ENCODE results near the gene KRTAP12-2. TPM values are rescaled to one million over a fixed set of nuclear protein-coding genes. Genes with fewer than 3 reads are reported as not detected.

Gene KRTAP12-2
- total and polyA plus RNA-seq, 11 donors: not detected

DNA sequence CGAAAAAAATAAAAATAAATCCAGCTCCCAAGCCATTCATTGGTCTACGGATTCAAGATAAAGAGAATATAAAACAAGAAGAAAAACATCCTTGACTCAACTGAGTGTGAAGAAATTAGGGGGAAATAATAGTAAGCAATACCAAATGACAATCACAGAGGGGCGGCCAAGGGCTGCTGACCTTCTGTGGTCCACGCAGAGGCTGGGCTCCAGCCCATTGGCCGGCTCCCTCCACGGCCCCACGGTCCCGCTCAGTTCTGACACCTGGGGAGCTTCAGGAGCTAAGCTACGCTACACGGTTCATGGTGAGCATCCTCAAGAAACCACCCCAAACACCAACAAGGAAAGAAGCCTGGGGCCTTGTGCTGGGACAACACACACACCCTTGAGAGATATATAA is 29.8 kb upstream of the KRTAP12-2 start:
- Histone ChIP-seq H3K4me3 (no peak overlapping the region), H3K36me3 (no peaks in the 10 kb centered on the region), H3K4me1 (peaks cover 0 to 6% (median 0%) of the 10 kb centered on the region in 12 donors), H3K27me3 (peaks cover 0 to 52% (median 24%) of the 10 kb centered on the region in 9 donors), H3K9me3 (peaks cover 0 to 27% (median 14%) of the 10 kb centered on the region in 12 donors), H3K27ac (no peak overlapping the region)
- WGBS, 4 donors: 59 to 71% (median 63%) methylated on average over 10 of the region's 10 CpGs
- TF ChIP-seq, protein P1, sequence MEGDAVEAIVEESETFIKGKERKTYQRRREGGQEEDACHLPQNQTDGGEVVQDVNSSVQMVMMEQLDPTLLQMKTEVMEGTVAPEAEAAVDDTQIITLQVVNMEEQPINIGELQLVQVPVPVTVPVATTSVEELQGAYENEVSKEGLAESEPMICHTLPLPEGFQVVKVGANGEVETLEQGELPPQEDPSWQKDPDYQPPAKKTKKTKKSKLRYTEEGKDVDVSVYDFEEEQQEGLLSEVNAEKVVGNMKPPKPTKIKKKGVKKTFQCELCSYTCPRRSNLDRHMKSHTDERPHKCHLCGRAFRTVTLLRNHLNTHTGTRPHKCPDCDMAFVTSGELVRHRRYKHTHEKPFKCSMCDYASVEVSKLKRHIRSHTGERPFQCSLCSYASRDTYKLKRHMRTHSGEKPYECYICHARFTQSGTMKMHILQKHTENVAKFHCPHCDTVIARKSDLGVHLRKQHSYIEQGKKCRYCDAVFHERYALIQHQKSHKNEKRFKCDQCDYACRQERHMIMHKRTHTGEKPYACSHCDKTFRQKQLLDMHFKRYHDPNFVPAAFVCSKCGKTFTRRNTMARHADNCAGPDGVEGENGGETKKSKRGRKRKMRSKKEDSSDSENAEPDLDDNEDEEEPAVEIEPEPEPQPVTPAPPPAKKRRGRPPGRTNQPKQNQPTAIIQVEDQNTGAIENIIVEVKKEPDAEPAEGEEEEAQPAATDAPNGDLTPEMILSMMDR (IDR thresholded peaks at IDR 0.05): no peak
- TF ChIP-seq POLR2A (IDR thresholded peaks at IDR 0.05): no peak
- ATAC-seq (no peak), DNase-seq (no peak)
- intact Hi-C loops (cut with DNase I): no loop called here

DNA sequence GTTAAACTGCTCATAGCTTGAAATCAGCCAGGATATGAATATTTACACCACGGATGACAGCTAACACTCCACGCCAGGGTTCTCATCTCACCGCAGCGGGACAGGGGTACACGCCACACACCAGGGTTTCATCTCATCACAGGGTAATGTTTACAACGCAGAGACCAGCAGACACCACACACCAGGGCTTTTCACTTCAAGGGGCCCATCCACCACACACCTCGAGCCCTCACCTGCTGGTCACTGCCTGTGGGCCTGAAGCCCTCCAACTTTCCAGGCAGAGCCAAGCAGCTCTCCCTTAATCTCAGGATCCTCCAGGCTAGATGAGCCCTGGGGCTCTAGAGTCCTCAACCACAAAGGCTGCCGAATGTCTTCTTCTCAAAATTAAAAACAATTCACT is 28.9 kb upstream of the KRTAP12-2 start:
- Histone ChIP-seq H3K9me3 (peaks cover 0 to 27% (median 14%) of the 10 kb centered on the region in 12 donors), H3K27ac (no peak overlapping the region), H3K4me1 (peaks cover 0 to 6% (median 0%) of the 10 kb centered on the region in 12 donors), H3K36me3 (no peaks in the 10 kb centered on the region), H3K27me3 (peaks cover 0 to 42% (median 17%) of the 10 kb centered on the region in 9 donors), H3K4me3 (no peak overlapping the region)
- intact Hi-C loops (cut with DNase I): no loop called here
- ATAC-seq (no peak), DNase-seq (no peak)
- whole genome bisulfite sequencing, 4 donors: 69 to 90% (median 76%) methylated on average over 8 of the region's 8 CpGs
- TF ChIP-seq, protein P1 (IDR thresholded peaks at IDR 0.05): no peak
- no peak for TF ChIP-seq POLR2A (IDR thresholded peaks at IDR 0.05)

DNA sequence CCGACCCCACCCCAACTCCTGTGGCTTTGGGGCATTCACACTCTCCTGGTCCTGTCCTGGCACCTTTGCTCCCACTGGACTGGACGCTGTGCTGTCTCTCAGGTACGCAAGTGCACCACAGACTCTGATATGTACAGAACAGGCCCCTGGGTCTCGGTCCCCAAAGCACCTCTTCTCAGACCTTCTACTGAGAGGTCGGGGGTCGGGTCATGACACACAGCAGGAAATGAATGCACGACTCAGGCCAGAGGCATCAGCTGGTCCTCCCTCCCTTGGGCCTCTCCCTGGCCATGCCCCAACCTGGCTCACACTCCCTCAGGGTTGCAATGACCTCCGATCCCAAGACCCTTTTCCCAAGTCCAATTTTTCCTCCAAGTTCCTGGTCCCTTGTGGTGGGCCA is 28.5 kb upstream of the KRTAP12-2 start:
- H3K27me3 ChIP-seq: peaks cover 0 to 38% (median 12%) of the 10 kb centered on the region in 9 donors
- no peaks in the 10 kb centered on the region for H3K36me3 ChIP-seq
- ATAC-seq (peak in 1 of 4 donors; percentile 31), DNase-seq (no peak)
- H3K4me1 ChIP-seq: peaks cover 0 to 6% (median 0%) of the 10 kb centered on the region in 12 donors
- no peak overlapping the region for H3K4me3 ChIP-seq
- WGBS, 4 donors: 57 to 76% (median 67%) methylated on average over 8 of the region's 8 CpGs
- H3K9me3 ChIP-seq: peaks cover 0 to 27% (median 14%) of the 10 kb centered on the region in 12 donors
- H3K27ac ChIP-seq: no peak overlapping the region
- intact Hi-C loops (cut with DNase I): no loop called here
- no peak for TF ChIP-seq POLR2A (IDR thresholded peaks at IDR 0.05)
- TF ChIP-seq, protein P1 (IDR thresholded peaks at IDR 0.05): no peak

DNA sequence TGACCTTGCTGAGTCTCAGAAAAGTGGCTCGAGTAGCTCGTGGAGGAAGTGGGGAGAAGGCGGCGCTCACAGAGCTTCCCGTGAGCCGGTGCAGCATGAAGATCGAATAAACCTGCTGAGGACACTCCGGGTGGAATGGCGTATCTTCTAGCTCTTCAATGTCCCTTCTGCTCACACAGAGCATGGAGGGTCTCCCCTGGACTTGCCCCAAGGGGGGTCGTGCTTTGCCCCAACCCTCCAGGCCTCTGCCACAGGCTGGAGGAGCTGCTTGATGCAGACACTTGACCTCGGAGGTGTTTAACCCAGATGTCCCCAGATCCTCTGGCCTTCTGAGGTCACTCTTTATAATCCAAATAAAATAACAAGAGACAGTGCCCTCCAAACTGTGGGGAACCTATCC is 28.0 kb upstream of the KRTAP12-2 start:
- 65 to 72% (median 69%) methylated on average over 11 of the region's 11 CpGs for WGBS, 4 donors
- H3K36me3 ChIP-seq: no peaks in the 10 kb centered on the region
- intact Hi-C loops (cut with DNase I): no loop called here
- TF ChIP-seq, protein P1 (IDR thresholded peaks at IDR 0.05): no peak
- no peak for TF ChIP-seq POLR2A (IDR thresholded peaks at IDR 0.05)
- H3K9me3 ChIP-seq: peaks cover 0 to 27% (median 14%) of the 10 kb centered on the region in 12 donors
- ATAC-seq: no peak
- peaks cover 0 to 6% (median 0%) of the 10 kb centered on the region in 12 donors for H3K4me1 ChIP-seq
- H3K27ac ChIP-seq: no peak overlapping the region
- H3K4me3 ChIP-seq: no peak overlapping the region
- H3K27me3 ChIP-seq: peaks cover 0 to 34% (median 9%) of the 10 kb centered on the region in 9 donors
- DNase-seq: no peak
